Stimulated activated CD4-positive, alpha-beta T cell treated with anti-CD3 and anti-CD28 coated beads, Interleukin-12 subunit alpha, Interleukin-12 subunit beta, amount 100 ng/mL, for 24 hours (primary cell): ENCODE measurements around the gene SLC1A3.
"Not testable (repeated sequence)": the region's sequence is repeated elsewhere in the genome, so short reads cannot be mapped to it uniquely, and the experiment has no call there.

Source experiments
- DNase-seq, 2 experiments: peaks; one replicate each; pipeline ENCODE4 v3.0.0-alpha.2; 2020; ENCODE audit warnings: low read depth in 2 of 2

SLC1A3 gene

GRCh38 chr5:36606428-36607113, at the start of gene SLC1A3:
SLC1A3 (plus strand) TSS chr5:36606606; CDS start chr5:36608424, 1,818 bp downstream.
- peak; percentile 15 to 42 for DNase-seq

- DNase-seq: no peak
Measured at GRCh38 chr5:36558641-36559040, 47.8 kb upstream of the SLC1A3 start.

GRCh38 chr5:36561601-36562000, 44.8 kb upstream of the SLC1A3 start:
- DNase-seq: no peak

- DNase-seq: no peak
Measured at GRCh38 chr5:36569491-36569890, 36.9 kb upstream of the SLC1A3 start.

GRCh38 chr5:36570301-36571095, 35.9 kb upstream of the SLC1A3 start:
- DNase-seq: no peak

GRCh38 chr5:36571401-36572042, 34.9 kb upstream of the SLC1A3 start:
- no peak for DNase-seq

- DNase-seq: no peak
Measured at GRCh38 chr5:36573438-36573837, 33.0 kb upstream of the SLC1A3 start.

- no peak for DNase-seq
Measured at GRCh38 chr5:36575361-36575781, 31.0 kb upstream of the SLC1A3 start.

GRCh38 chr5:36576721-36577120, 29.7 kb upstream of the SLC1A3 start:
- no peak for DNase-seq

- DNase-seq: not testable (repeated sequence)
Measured at GRCh38 chr5:36579858-36580257, 26.5 kb upstream of the SLC1A3 start.

- DNase-seq: no peak
Measured at GRCh38 chr5:36581070-36581469, 25.3 kb upstream of the SLC1A3 start.

- no peak for DNase-seq
Measured at GRCh38 chr5:36584009-36584875, 22.2 kb upstream of the SLC1A3 start.

- DNase-seq: no peak
Measured at GRCh38 chr5:36585701-36586100, 20.7 kb upstream of the SLC1A3 start.

GRCh38 chr5:36587354-36587753, 19.1 kb upstream of the SLC1A3 start:
- DNase-seq: no peak

- DNase-seq: not testable (repeated sequence)
Measured at GRCh38 chr5:36589735-36590134, 16.7 kb upstream of the SLC1A3 start.

GRCh38 chr5:36590513-36591286, 15.7 kb upstream of the SLC1A3 start:
- DNase-seq: no peak

GRCh38 chr5:36593867-36594266, 12.5 kb upstream of the SLC1A3 start:
- no peak for DNase-seq

- no peak for DNase-seq
Measured at GRCh38 chr5:36596247-36596646, 10.2 kb upstream of the SLC1A3 start.

GRCh38 chr5:36596756-36597155, 9.7 kb upstream of the SLC1A3 start:
- no peak for DNase-seq

- DNase-seq: no peak
Measured at GRCh38 chr5:36598045-36598444, 8.4 kb upstream of the SLC1A3 start.
